HEK293 (cell line): ENCODE data around the gene KRT4.

Experiments
- CTCF ChIP-seq: fragments of 450-650 bp; formaldehyde crosslinking; IDR thresholded peaks from 2 replicates; pipeline ENCODE4 v1.5.1; 2016; ENCODE audit warnings: missing biosample characterization, missing genetic modification characterization
- OVOL3 ChIP-seq: fragments of 450-650 bp; formaldehyde crosslinking; IDR thresholded peaks from 2 replicates; pipeline ENCODE4 v1.5.1; 2016; ENCODE audit warnings: missing biosample characterization, missing genetic modification characterization
- ZBTB20 ChIP-seq: fragments of 450-650 bp; formaldehyde crosslinking; IDR thresholded peaks from 2 replicates; pipeline ENCODE4 v1.5.1; 2016; ENCODE audit warnings: missing biosample characterization, missing genetic modification characterization
- ZBTB49 ChIP-seq: fragments of 450-650 bp; formaldehyde crosslinking; IDR thresholded peaks from 2 replicates; pipeline ENCODE4 v1.5.1; 2016; ENCODE audit warnings: missing biosample characterization, missing genetic modification characterization, low read depth
- ZNF311 ChIP-seq: fragments of 450-650 bp; formaldehyde crosslinking; IDR thresholded peaks from 2 replicates; pipeline ENCODE4 v1.5.1; 2017; ENCODE audit warnings: missing biosample characterization, missing genetic modification characterization, borderline replicate concordance
- ZNF510 ChIP-seq: fragments of 450-650 bp; formaldehyde crosslinking; IDR thresholded peaks from 2 replicates; pipeline ENCODE4 v1.5.1; 2018; ENCODE audit warnings: mild to moderate bottlenecking, missing genetic modification characterization, missing biosample characterization; ENCODE audit not compliant: insufficient replicate concordance
- ZNF624 ChIP-seq: fragments of 450-650 bp; formaldehyde crosslinking; IDR thresholded peaks from 2 replicates; pipeline ENCODE4 v1.5.1; 2017; ENCODE audit warnings: missing biosample characterization, missing genetic modification characterization
- ZNF639 ChIP-seq: fragments of 450-650 bp; formaldehyde crosslinking; IDR thresholded peaks from 2 replicates; pipeline ENCODE4 v1.5.1; 2016; ENCODE audit warnings: missing biosample characterization, missing genetic modification characterization

GRCh38 chr12:52845946-52846345 lies 32.0 kb upstream of the KRT4 start:
- no peak for TF ChIP-seq CTCF (tag by site-specific recombination)
- TF ChIP-seq ZNF624 (tag by site-specific recombination), result no peak
- no peak for TF ChIP-seq ZBTB20 (tag by site-specific recombination)
- no peak for TF ChIP-seq OVOL3
- TF ChIP-seq ZBTB49 (tag by site-specific recombination), result no peak
- no peak for TF ChIP-seq ZNF639 (tag by site-specific recombination)
- TF ChIP-seq ZNF510 (tag by site-specific recombination), result no peak
- no peak for TF ChIP-seq ZNF311 (tag by site-specific recombination)
